Natural killer cell (primary cell): ENCODE data around the gene PGAM4. TPM values are rescaled to one million over a fixed set of nuclear protein-coding genes. Genes with fewer than 3 reads are reported as not detected.

Source experiments
- ATAC-seq, 3 donors: fragments of 150-1000 bp in 2 of 3; fragments of 200-7000 bp in 1 of 3; cut with Tn5 transposase; 1 replicate in 1 of 3; 2 replicates in 2 of 3; pipeline ENCODE4 v1.10.0; 2021; ENCODE audit warnings: mild to moderate bottlenecking in 2 of 3, moderate library complexity in 2 of 3
- DNase-seq, 2 donors: peaks; one replicate each; pipeline versions ENCODE4 v3.0.0 to v3.0.0-alpha.2; 2013 to 2021; ENCODE audit warnings: mixed read lengths in 1 of 2
- H3K27ac ChIP-seq: one replicate; pipeline ENCODE4 v1.5.1; 2013; ENCODE audit warnings: mild to moderate bottlenecking, low read length
- H3K27me3 ChIP-seq: one replicate; pipeline ENCODE4 v1.6.1; 2013; ENCODE audit warnings: low read length; ENCODE audit not compliant: control insufficient read depth, insufficient read depth
- H3K36me3 ChIP-seq: one replicate; pipeline ENCODE4 v1.6.1; 2013; ENCODE audit warnings: low read length; ENCODE audit not compliant: control insufficient read depth, insufficient read depth
- H3K4me1 ChIP-seq: one replicate; pipeline ENCODE4 v1.6.1; 2013; ENCODE audit warnings: low read length; ENCODE audit not compliant: control insufficient read depth, insufficient read depth
- H3K4me3 ChIP-seq: one replicate; pipeline ENCODE4 v1.5.1; 2013; ENCODE audit warnings: low read length
- H3K9me3 ChIP-seq: one replicate; pipeline ENCODE4 v1.6.1; 2013; ENCODE audit warnings: low read length; ENCODE audit not compliant: control insufficient read depth, insufficient read depth
- H3K27ac Mint-ChIP-seq, 2 donors: one replicate each; pipeline ENCODE4 v1.8.0; 2022; ENCODE audit warnings: mild to moderate bottlenecking in 2 of 2, mixed read lengths in 2 of 2, moderate library complexity in 1 of 2
- H3K27me3 Mint-ChIP-seq, 2 donors: one replicate each; pipeline ENCODE4 v1.8.0; 2022; ENCODE audit warnings: low read depth in 2 of 2, mixed read lengths in 2 of 2
- H3K36me3 Mint-ChIP-seq: one replicate; pipeline ENCODE4 v1.8.0; 2022; ENCODE audit warnings: mixed read lengths
- H3K4me1 Mint-ChIP-seq, 2 donors: one replicate each; pipeline ENCODE4 v1.8.0; 2022; ENCODE audit warnings: mixed read lengths in 2 of 2
- H3K4me3 Mint-ChIP-seq: one replicate; pipeline ENCODE4 v1.8.0; 2022; ENCODE audit warnings: mild to moderate bottlenecking, moderate library complexity, mixed read lengths
- H3K9me3 Mint-ChIP-seq, 2 donors: one replicate each; pipeline ENCODE4 v1.8.0; 2022; ENCODE audit warnings: mixed read lengths in 2 of 2
- WGBS: methylation state at CpG from one replicate; pipeline ENCODE4 v1.1.7; 2013; ENCODE audit warnings: missing lambda C conversion rate; ENCODE audit not compliant: insufficient coverage; 5-methylcytosine and 5-hydroxymethylcytosine counted together
- intact Hi-C: fragments of 100-400 bp; cut with micrococcal nuclease; formaldehyde crosslinking; loops from one replicate; pipeline ENCODE4 v1.14.2; 2022
- total RNA-seq, 4 donors: library from RNA; stranded (reverse); fragments of 120-200 nt in 1 of 4; gene quantifications; one replicate each; pipeline versions ENCODE4 v1.2.3 to v1.2.4, GENCODE V29; 2013 to 2022
- TF ChIP-seq, protein P1 (sequence below): fragments of 200-600 bp; IDR thresholded peaks from one replicate; pipeline ENCODE4 v1.8.0; 2022; ENCODE audit warnings: antibody characterized with exemption

Gene PGAM4
- total RNA-seq, 3 donors from 2014 or later (not counting 1 experiment from before 2014, with no cell fraction given) = not detected

DNA sequence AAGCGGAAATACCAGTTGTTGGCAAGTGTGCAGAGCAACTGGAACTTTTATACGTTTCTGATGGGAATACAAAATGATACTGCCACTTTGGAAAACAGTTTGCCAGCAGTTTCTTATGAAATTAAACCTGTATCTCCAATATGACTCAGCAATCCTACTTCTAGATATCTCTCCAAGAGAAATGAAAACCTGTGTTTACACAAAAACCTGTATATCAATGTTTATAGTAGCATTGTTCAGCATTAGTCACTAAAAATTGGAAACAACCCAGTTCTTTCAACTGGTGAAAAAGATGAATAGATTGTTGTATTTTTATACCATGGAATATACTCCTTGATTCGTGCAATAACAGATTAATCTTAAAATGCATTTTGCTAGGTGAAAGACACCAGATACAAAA is 32.1 kb downstream of the PGAM4 start:
- Mint-ChIP-seq H3K9me3 (no peaks in the 10 kb centered on the region), H3K27me3 (no peaks in the 10 kb centered on the region), H3K36me3 (no peaks in the 10 kb centered on the region), H3K27ac (no peak overlapping the region), H3K4me1 (peaks cover 3 to 5% of the 10 kb centered on the region in 2 donors), H3K4me3 (no peak overlapping the region)
- Histone ChIP-seq H3K4me3 (no peak overlapping the region), H3K27me3 (no peaks in the 10 kb centered on the region), H3K9me3 (no peaks in the 10 kb centered on the region), H3K36me3 (no peaks in the 10 kb centered on the region), H3K4me1 (no peaks in the 10 kb centered on the region), H3K27ac (no peak overlapping the region)
- WGBS = 100% methylated on average over 2 of the region's 3 CpGs
- intact Hi-C loops = no loop called here
- TF ChIP-seq, protein P1, sequence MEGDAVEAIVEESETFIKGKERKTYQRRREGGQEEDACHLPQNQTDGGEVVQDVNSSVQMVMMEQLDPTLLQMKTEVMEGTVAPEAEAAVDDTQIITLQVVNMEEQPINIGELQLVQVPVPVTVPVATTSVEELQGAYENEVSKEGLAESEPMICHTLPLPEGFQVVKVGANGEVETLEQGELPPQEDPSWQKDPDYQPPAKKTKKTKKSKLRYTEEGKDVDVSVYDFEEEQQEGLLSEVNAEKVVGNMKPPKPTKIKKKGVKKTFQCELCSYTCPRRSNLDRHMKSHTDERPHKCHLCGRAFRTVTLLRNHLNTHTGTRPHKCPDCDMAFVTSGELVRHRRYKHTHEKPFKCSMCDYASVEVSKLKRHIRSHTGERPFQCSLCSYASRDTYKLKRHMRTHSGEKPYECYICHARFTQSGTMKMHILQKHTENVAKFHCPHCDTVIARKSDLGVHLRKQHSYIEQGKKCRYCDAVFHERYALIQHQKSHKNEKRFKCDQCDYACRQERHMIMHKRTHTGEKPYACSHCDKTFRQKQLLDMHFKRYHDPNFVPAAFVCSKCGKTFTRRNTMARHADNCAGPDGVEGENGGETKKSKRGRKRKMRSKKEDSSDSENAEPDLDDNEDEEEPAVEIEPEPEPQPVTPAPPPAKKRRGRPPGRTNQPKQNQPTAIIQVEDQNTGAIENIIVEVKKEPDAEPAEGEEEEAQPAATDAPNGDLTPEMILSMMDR = no peak
- DNase-seq = no peak
- ATAC-seq = no peak

DNA sequence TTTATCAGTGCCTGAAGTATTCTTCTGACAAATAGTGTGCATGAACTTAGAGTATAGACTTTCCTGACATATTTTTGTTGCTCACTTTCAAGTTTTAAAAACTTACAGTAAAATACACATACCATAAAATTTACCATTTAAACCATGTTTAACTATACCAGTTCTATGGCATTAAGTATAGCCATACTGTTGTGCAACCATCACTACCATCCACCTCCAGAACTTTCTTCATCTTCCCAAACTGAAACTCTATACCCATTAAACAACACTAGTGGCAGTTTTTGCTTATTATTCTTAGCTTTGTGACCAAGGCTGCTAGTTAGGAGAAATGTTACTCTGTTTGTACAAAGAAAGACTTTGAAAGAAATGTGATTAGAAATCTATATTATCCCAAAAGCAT is 33.1 kb downstream of the PGAM4 start:
- H3K36me3 ChIP-seq = no peaks in the 10 kb centered on the region
- Mint-ChIP-seq H3K4me1 (peaks cover 3 to 5% of the 10 kb centered on the region in 2 donors), H3K27ac (no peak overlapping the region), H3K9me3 (no peaks in the 10 kb centered on the region), H3K4me3 (no peak overlapping the region), H3K36me3 (no peaks in the 10 kb centered on the region), H3K27me3 (no peaks in the 10 kb centered on the region)
- H3K4me1 ChIP-seq = no peaks in the 10 kb centered on the region
- no peaks in the 10 kb centered on the region for H3K9me3 ChIP-seq
- H3K27ac ChIP-seq = no peak overlapping the region
- TF ChIP-seq, protein P1 = no peak
- H3K27me3 ChIP-seq = no peaks in the 10 kb centered on the region
- DNase-seq = no peak
- no peak for ATAC-seq
- intact Hi-C loops = no loop called here
- H3K4me3 ChIP-seq = no peak overlapping the region

DNA sequence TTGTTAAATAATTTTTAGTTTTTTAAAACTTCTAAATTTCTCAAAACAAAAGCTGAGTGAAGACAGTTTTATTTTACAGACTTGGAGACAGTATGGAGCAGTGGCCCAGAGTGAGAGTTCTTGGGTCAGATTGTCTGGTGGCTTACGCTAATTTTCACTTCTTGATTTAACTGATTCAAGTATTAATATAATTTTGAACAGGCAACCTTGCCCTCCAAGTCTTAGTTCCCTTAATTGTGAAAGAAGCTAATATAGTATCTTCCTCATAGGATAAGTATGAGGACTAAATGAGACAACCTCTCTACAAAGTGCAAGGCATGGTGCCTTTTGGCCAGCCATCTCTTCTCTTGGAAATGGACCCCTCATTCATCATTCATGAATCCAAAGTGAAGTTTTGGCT is 33.6 kb downstream of the PGAM4 start:
- Mint-ChIP-seq H3K27me3 (no peaks in the 10 kb centered on the region), H3K27ac (no peak overlapping the region), H3K9me3 (no peaks in the 10 kb centered on the region), H3K36me3 (no peaks in the 10 kb centered on the region), H3K4me3 (no peak overlapping the region), H3K4me1 (peaks cover 3 to 5% of the 10 kb centered on the region in 2 donors)
- TF ChIP-seq, protein P1 = no peak
- Histone ChIP-seq H3K36me3 (no peaks in the 10 kb centered on the region), H3K4me3 (no peak overlapping the region), H3K4me1 (no peaks in the 10 kb centered on the region), H3K27ac (no peak overlapping the region), H3K27me3 (no peaks in the 10 kb centered on the region), H3K9me3 (no peaks in the 10 kb centered on the region)
- no CpG with 5 or more reads among the region's 1 CpG for WGBS
- DNase-seq = no peak
- intact Hi-C loops = no loop called here
- no peak for ATAC-seq

DNA sequence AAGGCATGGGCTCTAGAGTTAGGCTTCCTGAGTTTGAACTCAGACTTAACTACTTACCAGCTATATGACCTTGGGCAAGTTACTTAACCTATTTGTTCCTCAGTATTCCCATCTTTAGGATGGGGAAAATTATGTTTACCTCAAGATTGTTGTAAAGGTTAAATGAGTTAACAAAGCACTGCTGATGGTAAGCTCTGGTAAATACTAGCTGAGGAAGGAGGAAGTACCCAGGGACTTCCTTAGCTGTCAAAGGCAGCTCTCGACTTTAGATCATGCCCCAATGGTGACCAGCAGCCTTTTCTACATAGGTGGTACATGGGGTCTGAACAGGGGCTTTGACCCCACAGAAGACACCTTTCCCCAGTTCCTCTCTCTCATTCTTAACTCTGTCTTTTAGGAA is 38.9 kb downstream of the PGAM4 start:
- no peak overlapping the region for H3K4me3 ChIP-seq
- intact Hi-C loops = no loop called here
- H3K27me3 ChIP-seq = no peaks in the 10 kb centered on the region
- Mint-ChIP-seq H3K27ac (no peak overlapping the region), H3K9me3 (no peaks in the 10 kb centered on the region), H3K36me3 (no peaks in the 10 kb centered on the region), H3K27me3 (no peaks in the 10 kb centered on the region), H3K4me3 (no peak overlapping the region), H3K4me1 (peaks cover 3 to 14% of the 10 kb centered on the region in 2 donors)
- no peaks in the 10 kb centered on the region for H3K9me3 ChIP-seq
- no peaks in the 10 kb centered on the region for H3K36me3 ChIP-seq
- no peaks in the 10 kb centered on the region for H3K4me1 ChIP-seq
- ATAC-seq (no peak), DNase-seq (no peak)
- no peak overlapping the region for H3K27ac ChIP-seq
- WGBS = 50% methylated on average over 1 of the region's 1 CpG
- TF ChIP-seq, protein P1 = no peak
